ENCODE data around the gene ZIC4. TPM values are rescaled to one million over a fixed set of nuclear protein-coding genes. Genes with fewer than 3 reads are reported as not detected.

The ZIC4 gene
- total and polyA plus RNA-seq, 2 of the 8 experiments (the other 6 are each of a cell fraction or from before 2014, with no cell fraction given) = 0.03 to 0.13 TPM

DNA sequence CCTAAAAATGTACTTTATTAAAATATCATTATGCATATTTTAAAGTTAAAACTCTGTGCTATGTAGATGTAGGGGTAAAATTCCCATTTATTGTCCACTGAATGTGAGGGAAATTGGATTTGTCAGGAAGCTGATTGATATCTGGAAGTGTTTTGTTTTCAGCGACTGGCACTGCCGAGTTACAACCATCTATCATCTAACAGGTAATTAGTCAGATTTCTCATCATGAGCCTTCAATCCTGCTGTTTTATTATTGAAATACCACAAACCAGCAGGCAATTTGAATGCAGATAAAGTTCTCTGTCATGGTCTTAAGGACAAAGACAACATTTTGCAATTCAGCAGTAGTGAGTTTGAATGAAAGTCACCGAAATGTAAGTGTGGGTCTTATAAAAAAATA is 43.3 kb upstream of the ZIC4 start:
- H3K9ac ChIP-seq (replicated peaks in 1 of 4; ENCODE audit: extremely low read depth in 1 of 4, low read depth in 3 of 4, low read length in 3 of 4) = no peak overlapping the region
- H3K4me3 ChIP-seq (ENCODE audit: extremely low read depth in 1 of 4, insufficient read depth in 2 of 4, low read depth in 3 of 4, low read length in 4 of 4) = peak overlapping the region in 1 of 4 experiments; percentile 35; a peak in 1 of 8 replicates
- H4K8ac ChIP-seq (ENCODE audit: extremely low read depth, insufficient read depth, low read length) = no peak overlapping the region
- H2BK5ac ChIP-seq (ENCODE audit: low read depth, low read length) = no peak overlapping the region
- no peaks in the 10 kb centered on the region for H3K79me2 ChIP-seq (ENCODE audit: control insufficient read depth in 1 of 2, insufficient read depth in 2 of 2, low read length in 2 of 2)
- POLR2A ChIA-PET (ENCODE audit: partially characterized antibody) = no interaction called here
- H3K27me3 ChIP-seq (replicated peaks in 1 of 4; ENCODE audit: control insufficient read depth in 3 of 4, extremely low read depth in 1 of 4, insufficient read depth in 3 of 4, low read length in 3 of 4) = no peaks in the 10 kb centered on the region
- H3K4me1 ChIP-seq (replicated peaks in 1 of 4; ENCODE audit: control insufficient read depth in 3 of 4, insufficient read depth in 4 of 4, low read length in 3 of 4) = no peaks in the 10 kb centered on the region
- WGBS, 2 experiments (ENCODE audit: extremely low coverage in 1 of 2, insufficient coverage in 1 of 2, insufficient read length in 1 of 2, insufficient replicate concordance in 2 of 2, low coverage in 1 of 2, low lambda C conversion rate in 2 of 2, missing lambda C conversion rate in 1 of 2) = 6% methylated on average over 3 of the region's 3 CpGs; no CpG with 5 or more reads in 1 of the 2 experiments
- no peak overlapping the region for H2BK20ac ChIP-seq (ENCODE audit: low read length)
- no peaks in the 10 kb centered on the region for H3K9me3 ChIP-seq (ENCODE audit: insufficient read depth in 2 of 2, low read depth in 1 of 2, low read length in 1 of 2)
- no peak overlapping the region for H2BK12ac ChIP-seq (ENCODE audit: low read depth, low read length)
- no peak overlapping the region for H2BK15ac ChIP-seq (ENCODE audit: low read length)
- no peaks in the 10 kb centered on the region for H3K23me2 ChIP-seq (ENCODE audit: low read depth, low read length)
- FAIRE-seq (no peak), DNase-seq (ENCODE audit: low read depth in 1 of 2, low spot score in 2 of 2) (no peak)
- H3K4me2 ChIP-seq (ENCODE audit: insufficient read depth in 1 of 2, low read depth in 2 of 2, low read length in 2 of 2) = peak overlapping the region; percentile 5 to 38; a peak in 1 of 4 replicates
- H3K79me1 ChIP-seq (ENCODE audit: low read depth, low read length) = no peaks in the 10 kb centered on the region
- no peaks in the 10 kb centered on the region for H3K36me3 ChIP-seq (ENCODE audit: control insufficient read depth in 2 of 4, insufficient read depth in 4 of 4, low read length in 3 of 4)
- H2AK5ac ChIP-seq (ENCODE audit: low read depth, low read length) = no peak overlapping the region
- H3K27ac ChIP-seq (ENCODE audit: low read depth, low read length) = no peak overlapping the region
- H3K4ac ChIP-seq (replicated peaks; ENCODE audit: insufficient read length, low read depth, low read length) = no peak overlapping the region
- no peak overlapping the region for H4K5ac ChIP-seq (ENCODE audit: insufficient read length, low read depth, low read length)
- TF ChIP-seq TAF1 (IDR thresholded peaks at IDR 0.05; ENCODE audit: low read depth, low read length) (no peak), BCL11A (IDR thresholded peaks at IDR 0.05; ENCODE audit: low read depth in 2 of 2, low read length in 2 of 2) (peak in 1 of 2 experiments; percentile 3)
- no peak overlapping the region for H3K14ac ChIP-seq (ENCODE audit: insufficient read length)
- H2BK120ac ChIP-seq (replicated peaks; ENCODE audit: low read depth, low read length) = no peak overlapping the region
- H2AFZ ChIP-seq (ENCODE audit: low read length) = no peak overlapping the region
- H3K18ac ChIP-seq (ENCODE audit: extremely low read depth, low read length) = no peak overlapping the region; the same call in 1 of the 2 replicates
- H4K20me1 ChIP-seq (replicated peaks in 1 of 2; ENCODE audit: control insufficient read depth in 1 of 2, insufficient read depth in 2 of 2, low read length in 2 of 2) = no peaks in the 10 kb centered on the region
- H3K56ac ChIP-seq (replicated peaks; ENCODE audit: insufficient read length, low read depth, low read length) = no peak overlapping the region
- no peak overlapping the region for H4K91ac ChIP-seq (replicated peaks; ENCODE audit: insufficient read length, low read length)
- no peak overlapping the region for H3K23ac ChIP-seq (ENCODE audit: insufficient read length)
- CTCF ChIA-PET (ENCODE audit: partially characterized antibody) = interaction anchor here (0.7 to 1.0 kb wide), 2 partner anchors 25 to 153 kb away, joined by 3 to 4 read pairs; no protein-coding TSS in a partner anchor

Data from H1 (cell line).